HuH-7.5 (cell line): ENCODE measurements around the gene SND1.

ENCODE experiments used
- DNase-seq: peaks from one replicate; pipeline ENCODE4 v3.0.0; 2011; ENCODE audit warnings: low spot score

SND1 gene

GRCh38 chr7:127996253-127997071, 344.5 kb downstream of the SND1 start:
- no peak for DNase-seq

GRCh38 chr7:127997226-127997922, 345.4 kb downstream of the SND1 start:
- DNase-seq, result no peak

GRCh38 chr7:127998671-127999070, 346.7 kb downstream of the SND1 start:
- no peak for DNase-seq

DNA sequence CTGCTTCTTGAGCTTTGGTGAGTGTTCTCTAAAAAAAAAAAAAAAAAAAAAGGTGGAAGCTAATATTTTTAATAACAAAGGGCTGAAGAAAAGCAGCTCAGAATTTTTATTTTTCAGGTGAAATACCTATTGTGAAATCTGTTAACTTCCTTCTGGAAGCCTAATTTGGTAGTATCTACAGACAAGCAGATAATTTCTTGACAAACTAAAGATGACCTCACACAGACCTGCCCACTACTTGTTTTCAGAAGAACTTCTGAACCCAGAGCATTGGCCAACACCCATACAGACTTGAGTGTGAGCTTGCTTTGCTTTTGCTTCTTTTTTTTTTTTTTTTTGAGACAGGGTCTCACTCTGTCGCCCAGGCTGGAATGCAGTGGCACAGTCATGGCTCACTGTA, 348.1 kb downstream of the SND1 start:
- DNase-seq, result no peak

- DNase-seq, result no peak
These were observed 348.9 kb downstream of the SND1 start for GRCh38 chr7:128000854-128001265.

- no peak for DNase-seq
These were observed 351.2 kb downstream of the SND1 start for GRCh38 chr7:128003167-128003566.

DNA sequence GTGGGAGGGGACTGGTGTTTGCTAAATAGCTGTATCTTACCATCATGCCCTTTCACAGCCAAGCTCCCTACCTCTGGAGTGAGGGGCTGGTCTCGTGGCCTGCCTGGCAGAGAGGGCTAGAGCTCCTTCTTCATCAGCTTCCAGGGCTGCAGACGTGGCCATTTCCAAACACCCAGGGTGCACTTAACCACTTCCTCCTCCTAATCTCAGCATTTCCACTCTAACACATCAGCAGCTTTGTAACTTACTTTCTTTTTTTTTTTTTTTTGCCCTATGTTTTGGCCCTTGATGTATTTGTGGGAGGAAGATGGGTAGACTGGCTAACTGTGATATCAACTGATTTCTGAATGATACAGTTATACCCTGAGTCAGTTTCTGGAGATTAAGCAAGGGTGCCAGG, 351.8 kb downstream of the SND1 start:
- DNase-seq, result no peak

GRCh38 chr7:128004623-128005022, 352.6 kb downstream of the SND1 start:
- DNase-seq, result no peak

DNA sequence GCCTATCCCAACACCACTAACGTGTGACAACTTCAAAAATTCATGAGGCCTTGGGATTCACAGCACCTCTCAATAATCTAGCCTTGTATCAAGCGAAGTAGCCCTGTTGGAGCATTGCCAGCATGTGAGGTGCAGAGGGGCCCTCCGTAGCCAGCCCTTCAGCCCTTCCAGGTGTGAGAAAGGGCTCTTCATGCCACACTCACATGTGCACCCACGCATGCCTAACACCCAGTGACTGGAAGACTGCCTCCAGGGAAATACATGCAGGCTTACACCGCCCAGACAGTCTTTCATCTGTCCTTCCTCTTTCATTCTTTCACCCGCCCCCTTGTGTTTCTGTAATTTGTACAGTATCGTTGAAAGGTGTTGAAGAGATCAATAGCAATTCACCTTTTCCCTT, 353.1 kb downstream of the SND1 start:
- DNase-seq, result no peak

- no peak for DNase-seq
These were observed 353.8 kb downstream of the SND1 start for GRCh38 chr7:128005759-128006159.

DNA sequence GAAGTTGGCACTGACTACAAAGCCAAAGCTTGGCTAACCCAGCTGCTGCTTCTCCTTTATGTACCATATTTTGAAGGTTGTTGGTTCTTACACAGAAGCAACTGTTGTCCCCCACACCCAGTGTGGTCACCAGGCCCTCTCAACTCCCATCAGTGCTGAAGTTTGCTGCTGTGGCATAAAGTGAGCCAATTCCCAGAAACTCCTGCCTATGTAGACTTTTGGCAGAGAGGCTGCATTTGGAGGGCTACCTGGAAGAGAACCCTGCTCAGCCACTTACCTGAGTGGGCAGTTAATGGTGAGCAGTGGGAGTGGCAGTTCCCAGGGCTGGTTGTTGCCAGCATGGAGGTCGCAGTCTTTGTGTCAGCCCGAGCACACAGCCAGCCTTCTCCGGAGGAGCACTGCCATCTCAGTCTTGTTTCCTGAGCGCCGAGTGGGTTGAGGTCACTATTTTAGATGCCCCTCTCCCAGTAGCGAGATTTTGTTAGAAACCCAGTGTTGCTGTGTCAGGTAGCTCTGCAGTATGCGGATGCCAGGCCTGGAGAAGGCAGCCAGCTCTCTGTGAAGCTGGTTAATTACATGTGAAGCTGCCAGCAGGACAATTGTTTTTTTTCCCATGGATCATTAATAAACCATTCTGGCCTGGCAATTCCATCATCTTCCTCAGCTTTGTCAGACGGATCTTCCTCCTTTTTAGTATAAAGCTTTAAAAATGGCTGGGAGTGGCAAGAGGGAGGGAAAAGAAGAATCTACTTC, 354.7 kb downstream of the SND1 start:
- no peak for DNase-seq

DNA sequence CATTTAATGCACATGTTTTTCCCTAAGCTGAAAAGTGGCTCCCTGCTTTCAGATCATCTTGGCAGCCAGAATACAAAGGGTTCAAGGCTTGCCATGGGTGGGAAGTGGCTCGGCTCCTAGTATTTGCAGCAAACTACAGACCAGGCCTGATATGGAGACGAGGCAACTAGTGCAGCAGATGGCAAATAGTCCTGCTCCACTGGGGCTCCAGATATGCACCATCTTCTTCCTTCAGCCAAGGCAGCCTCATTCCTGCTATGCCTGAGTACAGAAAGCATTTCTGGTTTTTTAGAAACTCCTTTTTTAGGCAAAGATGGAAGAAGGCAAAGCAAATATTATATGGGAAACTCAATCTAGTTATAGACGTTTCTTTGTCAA, 355.3 kb downstream of the SND1 start:
- DNase-seq, result no peak

DNA sequence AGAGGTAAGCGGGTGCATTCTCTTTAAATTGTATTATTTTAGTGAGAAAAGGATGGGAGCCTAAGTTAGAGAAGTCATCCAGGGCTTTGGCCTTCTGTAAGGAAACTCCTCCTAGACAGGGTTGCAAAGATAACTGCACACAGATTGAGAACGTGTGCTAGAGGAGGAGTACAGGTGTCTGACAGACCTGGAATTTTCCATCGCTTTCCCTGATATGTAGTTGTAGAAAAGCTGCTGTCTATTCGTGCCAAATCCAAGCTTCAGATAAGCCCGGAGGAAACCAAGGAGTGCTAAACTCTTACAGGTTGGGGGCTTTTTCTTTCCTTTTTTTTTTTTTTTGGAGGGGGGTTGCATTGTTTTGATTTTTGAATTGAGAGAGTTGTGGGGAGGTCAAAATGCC, 356.1 kb downstream of the SND1 start:
- no peak for DNase-seq

GRCh38 chr7:128008744-128009143, 356.8 kb downstream of the SND1 start:
- no peak for DNase-seq

DNA sequence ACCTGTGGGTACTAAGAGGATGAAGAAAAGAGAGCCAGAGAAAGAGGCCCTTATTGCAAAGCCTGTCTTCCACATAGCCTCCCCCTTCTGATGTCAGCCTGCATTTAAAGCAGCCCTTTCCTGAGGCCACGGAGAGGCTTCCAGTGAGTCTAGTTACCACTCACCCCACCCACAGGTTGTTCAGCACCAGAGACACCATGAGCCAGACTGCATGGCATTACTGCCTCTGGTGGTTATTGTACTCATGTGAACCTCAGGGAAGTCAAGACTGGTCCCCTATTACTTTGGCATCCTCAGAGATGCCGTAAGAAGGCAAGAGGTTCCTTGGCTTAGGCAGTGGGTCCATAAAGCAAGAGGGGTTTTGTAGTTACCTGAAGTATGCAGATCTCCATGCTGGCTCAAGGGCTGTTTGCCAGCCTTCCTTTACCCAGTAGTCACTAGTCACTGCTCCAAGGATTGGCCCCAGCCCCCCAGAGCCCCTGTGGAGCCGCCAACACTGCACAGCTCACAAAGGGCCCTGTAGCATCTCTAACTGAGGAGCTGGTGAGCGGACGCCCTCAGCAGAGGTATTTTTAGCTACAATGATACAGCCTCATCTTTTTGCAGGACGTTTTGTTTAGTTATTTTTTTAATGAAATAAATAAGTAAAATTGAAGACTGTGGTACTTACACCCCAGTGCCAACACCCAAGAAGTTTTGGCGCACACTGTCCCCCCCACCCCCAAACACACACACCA, 358.6 kb downstream of the SND1 start:
- no peak for DNase-seq

DNA sequence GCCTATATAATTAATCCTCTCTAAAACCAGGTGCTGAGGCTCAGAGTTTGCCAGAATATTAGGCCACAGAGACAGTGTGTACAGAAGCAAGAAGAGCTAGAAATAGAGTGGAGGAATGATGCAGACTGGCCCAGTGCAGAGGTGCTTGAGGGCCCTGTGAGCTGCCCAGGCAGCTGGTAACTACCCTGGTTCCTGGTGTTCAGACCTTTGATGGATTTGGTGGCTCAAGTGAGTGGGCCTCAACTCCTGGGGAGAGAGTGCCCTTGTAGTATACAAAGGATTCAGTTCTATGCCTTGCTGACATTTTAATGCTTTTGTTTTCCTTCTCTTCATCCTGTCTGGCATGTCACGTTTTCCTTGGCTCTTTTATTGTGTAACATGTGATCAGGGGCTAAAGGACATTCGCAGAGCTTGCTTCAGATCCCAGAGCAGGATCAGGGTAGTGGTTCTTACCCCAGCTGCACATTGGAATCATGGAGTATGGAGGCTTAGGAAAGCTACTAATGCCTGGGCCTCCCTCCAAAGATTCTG, 359.2 kb downstream of the SND1 start:
- DNase-seq, result no peak

GRCh38 chr7:128014811-128015210, 362.8 kb downstream of the SND1 start:
- no peak for DNase-seq

DNA sequence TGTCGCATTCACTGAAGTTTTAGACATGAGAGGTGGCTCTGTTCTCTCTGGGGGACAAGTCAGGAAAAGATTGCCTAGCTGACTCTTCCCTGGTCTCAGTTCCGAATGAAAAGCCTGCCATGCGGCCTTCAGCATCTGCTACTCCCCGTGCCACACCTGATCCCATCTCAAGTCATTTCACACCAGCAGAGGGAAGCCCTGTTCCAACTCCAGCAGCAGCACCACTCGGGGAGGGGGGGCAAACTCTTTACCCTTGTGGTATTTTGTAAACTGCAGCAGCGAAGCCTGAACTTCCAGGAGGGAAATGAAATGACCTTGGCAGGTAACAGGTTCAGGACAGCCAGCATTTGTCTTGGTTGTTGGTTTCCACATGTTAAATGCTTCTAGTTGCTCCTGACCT, 365.5 kb downstream of the SND1 start:
- DNase-seq, result no peak

- DNase-seq, result no peak
These were observed 366.2 kb downstream of the SND1 start for GRCh38 chr7:128017862-128018845.

GRCh38 chr7:128019288-128019687, 367.3 kb downstream of the SND1 start:
- no peak for DNase-seq

GRCh38 chr7:128020159-128020558, 368.2 kb downstream of the SND1 start:
- no peak for DNase-seq
